Body of pancreas (tissue), 4 donors: Measurements from ENCODE around the gene NTRK1.

Experiments
- CTCF ChIP-seq, 7 experiments: fragments of 450-650 bp in 4 of 7; fragments of 200-600 bp in 3 of 7; sonication (generic) in 3 of 7; IDR thresholded peaks; one replicate each; pipeline ENCODE4 v1.5.1; 2016 to 2019; ENCODE audit warnings: antibody characterized with exemption in 7 of 7
- POLR2A ChIP-seq, 3 donors: fragments of 450-650 bp; IDR thresholded peaks; one replicate each; pipeline ENCODE4 v1.6.1; 2016; ENCODE audit warnings: antibody characterized with exemption in 3 of 3, mild to moderate bottlenecking in 2 of 3

GRCh38 chr1:156914440-156914856, 53.8 kb downstream of the NTRK1 start:
- TF ChIP-seq CTCF (IDR thresholded peaks at IDR 0.05) (no peak), POLR2A (IDR thresholded peaks at IDR 0.05) (no peak)
